MM.1S (cell line): ENCODE data around the gene NANOS3.

ENCODE experiments used
- DNase-seq: peaks from one replicate; pipeline ENCODE4 v3.0.0-alpha.2; 2015
- H2AFZ ChIP-seq: fragments of 300-600 bp; sonication (generic); 2 replicates; pipeline ENCODE4 v1.6.0; 2016; ENCODE audit warnings: antibody characterized with exemption, low read length
- H3F3A ChIP-seq: fragments of 300-600 bp; sonication (generic); 2 replicates; pipeline ENCODE4 v1.6.1; 2016; ENCODE audit warnings: mild to moderate bottlenecking, antibody characterized with exemption, low read length, moderate library complexity, mixed read lengths; ENCODE audit not compliant: insufficient read depth
- H3K27ac ChIP-seq: fragments of 300-600 bp; sonication (generic); 2 replicates; pipeline ENCODE4 v1.5.1; 2016; ENCODE audit warnings: mild to moderate bottlenecking, low read length
- H3K27me3 ChIP-seq: fragments of 300-600 bp; sonication (generic); replicated peaks from 2 replicates; pipeline ENCODE4 v1.6.0; 2016; ENCODE audit warnings: low read length; ENCODE audit not compliant: insufficient read depth
- H3K36me3 ChIP-seq: fragments of 300-600 bp; sonication (generic); replicated peaks from 2 replicates; pipeline ENCODE4 v1.6.1; 2016; ENCODE audit warnings: mild to moderate bottlenecking, low read length, mixed read lengths; ENCODE audit not compliant: insufficient read depth
- H3K4me1 ChIP-seq: fragments of 300-600 bp; sonication (generic); 2 replicates; pipeline ENCODE4 v1.6.1; 2016; ENCODE audit warnings: low read length, mixed read lengths
- H3K4me2 ChIP-seq: fragments of 300-600 bp; sonication (generic); 2 replicates; pipeline ENCODE4 v1.6.0; 2016; ENCODE audit warnings: low read depth, low read length
- H3K4me3 ChIP-seq: fragments of 300-600 bp; sonication (generic); 2 replicates; pipeline ENCODE4 v1.5.1; 2016; ENCODE audit warnings: low read length, mixed read lengths
- H3K79me2 ChIP-seq: fragments of 300-600 bp; sonication (generic); 2 replicates; pipeline ENCODE4 v1.6.1; 2016; ENCODE audit warnings: mixed run types, low read length, mixed read lengths
- H3K9ac ChIP-seq: fragments of 300-600 bp; sonication (generic); 2 replicates; pipeline ENCODE4 v1.6.1; 2016; ENCODE audit warnings: low read length, mixed read lengths
- H3K9me2 ChIP-seq: fragments of 300-600 bp; sonication (generic); replicated peaks from 2 replicates; pipeline ENCODE4 v1.6.1; 2016; ENCODE audit warnings: mild to moderate bottlenecking, low read length, mixed read lengths; ENCODE audit not compliant: insufficient read depth
- H3K9me3 ChIP-seq: fragments of 300-600 bp; sonication (generic); replicated peaks from 2 replicates; pipeline ENCODE4 v1.6.1; 2016; ENCODE audit warnings: mild to moderate bottlenecking, low read length, mixed read lengths; ENCODE audit not compliant: insufficient read depth
- H4K20me1 ChIP-seq: fragments of 300-600 bp; sonication (generic); 2 replicates; pipeline ENCODE4 v1.6.1; 2016; ENCODE audit warnings: mild to moderate bottlenecking, low read length, moderate library complexity, mixed read lengths; ENCODE audit not compliant: insufficient read depth
- EZH2 ChIP-seq: fragments of 300-600 bp; sonication (generic); optimal IDR thresholded peaks from 2 replicates; pipeline ENCODE3; 2017; ENCODE audit warnings: low read depth, mild to moderate bottlenecking, antibody characterized with exemption, low read length, mixed read lengths
- EZH2phosphoT487 ChIP-seq: fragments of 300-600 bp; sonication (generic); IDR thresholded peaks from 2 replicates; pipeline ENCODE4 v1.6.1; 2018; ENCODE audit warnings: antibody characterized with exemption, low read length
- TF ChIP-seq, protein P1 (sequence below): fragments of 300-600 bp; sonication (generic); IDR thresholded peaks from 2 replicates; pipeline ENCODE4 v1.5.1; 2016; ENCODE audit warnings: antibody characterized with exemption, low read length, mixed read lengths

The NANOS3 gene

DNA sequence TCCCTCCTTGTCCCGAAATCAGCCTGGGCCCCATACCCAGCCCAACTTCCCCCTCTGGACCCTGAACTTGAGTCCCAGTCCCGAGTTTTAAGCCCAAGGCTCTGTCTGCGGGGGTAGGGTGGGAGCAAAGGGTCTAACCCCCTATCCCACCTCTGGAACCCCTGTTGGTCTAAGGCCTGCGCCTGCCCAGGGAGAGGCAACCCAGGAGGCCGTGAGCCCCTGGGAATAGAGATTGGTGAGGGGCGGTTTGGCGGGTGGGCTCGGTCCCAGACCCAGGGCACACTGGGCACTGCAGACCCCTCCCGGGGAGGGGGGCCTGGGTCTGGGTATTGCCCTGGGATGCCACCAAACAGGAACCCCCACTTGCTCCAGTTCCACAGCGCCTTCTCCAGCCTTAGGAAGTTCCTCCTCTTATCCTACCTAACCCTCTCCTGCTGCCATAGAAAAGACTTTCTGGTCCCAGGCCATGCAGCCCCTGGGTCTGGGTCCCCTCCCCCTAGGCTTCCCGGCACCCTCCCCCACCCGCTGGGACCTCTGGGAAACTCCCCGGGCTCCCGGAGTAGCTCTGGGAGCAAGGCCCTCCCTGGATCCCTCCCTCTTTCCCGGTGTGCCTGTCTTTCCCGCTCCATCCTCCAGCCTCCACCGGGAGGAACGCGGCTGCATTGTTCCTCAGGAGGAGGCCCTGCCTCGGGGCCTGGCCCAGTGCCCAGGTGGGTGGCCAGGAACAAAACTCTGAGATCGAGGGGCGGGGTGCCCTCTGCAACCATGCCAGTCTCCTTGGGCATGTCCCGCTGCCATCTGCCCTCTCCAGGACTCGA is 33.6 kb upstream of the NANOS3 start:
- Histone ChIP-seq H2AFZ (peak overlapping the region; percentile 75; the same call in 1 of the 2 replicates), H3K9me2 (no peaks in the 10 kb centered on the region), H3K36me3 (no peaks in the 10 kb centered on the region), H3F3A (peaks cover 41% of the 10 kb centered on the region), H3K79me2 (peaks cover 41% of the 10 kb centered on the region), H3K4me2 (peak overlapping the region; percentile 97), H3K9ac (peak overlapping the region; percentile 95), H3K27ac (peak overlapping the region; percentile 67; the same call in 1 of the 2 replicates), H3K4me3 (peak overlapping the region; percentile 63), H3K4me1 (peaks cover 32% of the 10 kb centered on the region), H4K20me1 (no peaks in the 10 kb centered on the region), H3K27me3 (no peaks in the 10 kb centered on the region), H3K9me3 (no peaks in the 10 kb centered on the region)
- TF ChIP-seq, protein P1, sequence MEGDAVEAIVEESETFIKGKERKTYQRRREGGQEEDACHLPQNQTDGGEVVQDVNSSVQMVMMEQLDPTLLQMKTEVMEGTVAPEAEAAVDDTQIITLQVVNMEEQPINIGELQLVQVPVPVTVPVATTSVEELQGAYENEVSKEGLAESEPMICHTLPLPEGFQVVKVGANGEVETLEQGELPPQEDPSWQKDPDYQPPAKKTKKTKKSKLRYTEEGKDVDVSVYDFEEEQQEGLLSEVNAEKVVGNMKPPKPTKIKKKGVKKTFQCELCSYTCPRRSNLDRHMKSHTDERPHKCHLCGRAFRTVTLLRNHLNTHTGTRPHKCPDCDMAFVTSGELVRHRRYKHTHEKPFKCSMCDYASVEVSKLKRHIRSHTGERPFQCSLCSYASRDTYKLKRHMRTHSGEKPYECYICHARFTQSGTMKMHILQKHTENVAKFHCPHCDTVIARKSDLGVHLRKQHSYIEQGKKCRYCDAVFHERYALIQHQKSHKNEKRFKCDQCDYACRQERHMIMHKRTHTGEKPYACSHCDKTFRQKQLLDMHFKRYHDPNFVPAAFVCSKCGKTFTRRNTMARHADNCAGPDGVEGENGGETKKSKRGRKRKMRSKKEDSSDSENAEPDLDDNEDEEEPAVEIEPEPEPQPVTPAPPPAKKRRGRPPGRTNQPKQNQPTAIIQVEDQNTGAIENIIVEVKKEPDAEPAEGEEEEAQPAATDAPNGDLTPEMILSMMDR = no peak
- no peak for TF ChIP-seq EZH2phosphoT487
- no peak for TF ChIP-seq EZH2
- DNase-seq = no peak

DNA sequence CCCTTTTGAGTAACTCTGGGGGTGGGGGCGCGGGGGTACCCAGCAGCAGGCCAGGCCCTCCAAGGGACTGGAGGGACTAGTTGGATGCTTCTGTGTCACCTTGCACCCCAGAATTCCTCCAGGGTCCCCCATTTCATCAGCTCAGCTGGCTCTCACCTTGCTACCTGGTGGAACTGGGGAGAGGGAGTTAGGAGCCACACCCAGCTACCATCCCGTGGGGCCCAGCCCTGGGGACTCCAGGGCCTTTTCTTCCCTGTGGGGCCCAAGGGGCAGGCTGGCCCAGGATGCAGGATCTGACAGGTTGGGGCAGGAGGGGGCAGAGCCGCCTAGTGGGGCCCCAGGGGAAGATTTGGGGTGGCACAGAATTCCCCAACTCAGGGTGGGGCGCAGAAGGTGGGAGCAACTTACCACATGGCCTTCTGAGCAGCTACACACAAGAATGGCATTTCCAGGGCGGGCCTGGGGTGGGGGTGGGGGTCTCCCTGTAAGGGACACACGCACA is 32.8 kb upstream of the NANOS3 start:
- Histone ChIP-seq H3K27me3 (no peaks in the 10 kb centered on the region), H3K36me3 (no peaks in the 10 kb centered on the region), H3F3A (peaks cover 41% of the 10 kb centered on the region), H3K4me3 (no peak overlapping the region), H4K20me1 (no peaks in the 10 kb centered on the region), H3K9me2 (no peaks in the 10 kb centered on the region), H3K4me1 (peaks cover 27% of the 10 kb centered on the region), H3K4me2 (no peak overlapping the region), H3K9me3 (no peaks in the 10 kb centered on the region), H3K27ac (no peak overlapping the region), H2AFZ (no peak overlapping the region), H3K79me2 (peaks cover 33% of the 10 kb centered on the region), H3K9ac (no peak overlapping the region)
- TF ChIP-seq EZH2phosphoT487 (no peak), EZH2 (no peak)
- TF ChIP-seq, protein P1 = no peak
- DNase-seq = no peak

DNA sequence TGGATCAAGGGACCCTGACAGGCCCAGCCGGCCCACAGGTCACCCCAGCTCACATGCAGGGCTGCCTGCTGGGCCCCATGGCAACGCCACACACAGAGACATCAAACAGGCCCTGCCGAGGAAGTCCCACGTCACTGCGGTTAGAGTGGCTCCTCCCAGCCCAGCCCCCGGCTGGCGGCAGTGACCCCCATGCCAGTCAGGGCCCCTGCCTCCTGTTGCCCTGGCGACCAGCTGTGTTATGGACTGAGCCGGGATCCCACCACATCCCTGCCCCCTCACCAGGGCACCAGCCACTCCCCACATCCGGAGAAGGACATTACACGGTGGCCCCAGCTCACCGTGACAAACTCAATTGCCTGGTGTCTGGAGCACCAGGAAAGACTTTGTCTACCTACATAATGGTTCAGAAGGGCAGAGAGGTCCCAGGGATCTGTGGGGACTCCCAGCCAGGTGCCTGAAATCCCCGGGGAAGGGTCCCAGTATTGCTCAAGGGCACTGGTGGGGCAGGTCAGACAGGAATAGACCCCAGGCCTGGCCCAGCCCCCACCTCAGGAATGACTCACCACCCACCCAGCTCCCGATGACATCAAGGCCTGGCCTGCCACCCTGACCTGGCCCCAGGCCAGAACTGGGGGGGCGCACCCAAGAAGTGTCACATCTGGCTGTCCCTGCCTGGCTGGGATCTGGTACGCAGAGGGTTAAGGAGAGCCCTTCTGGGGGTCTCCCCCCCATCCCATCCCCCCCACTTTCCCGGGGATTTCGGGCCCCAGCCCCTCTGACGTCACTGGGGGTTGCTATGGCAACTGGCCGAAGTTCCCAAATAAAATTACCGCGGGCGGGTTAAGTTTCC is 30.2 kb upstream of the NANOS3 start:
- Histone ChIP-seq H3K79me2 (peaks cover 8% of the 10 kb centered on the region), H3K9me2 (no peaks in the 10 kb centered on the region), H3K27ac (peak overlapping the region; percentile 100), H4K20me1 (no peaks in the 10 kb centered on the region), H3F3A (peaks cover 23% of the 10 kb centered on the region), H3K9me3 (no peaks in the 10 kb centered on the region), H3K9ac (peak overlapping the region; percentile 99), H2AFZ (no peak overlapping the region), H3K36me3 (no peaks in the 10 kb centered on the region), H3K27me3 (no peaks in the 10 kb centered on the region), H3K4me2 (peak overlapping the region; percentile 98), H3K4me1 (peaks cover 22% of the 10 kb centered on the region), H3K4me3 (peak overlapping the region; percentile 75)
- DNase-seq = peak; percentile 91
- no peak for TF ChIP-seq EZH2
- no peak for TF ChIP-seq EZH2phosphoT487
- TF ChIP-seq, protein P1 = no peak
